T-helper 2 cell treated with Interferon-gamma antibody and Interleukin-4, amounts not matched to agents 100 ng/mL and 5 ng/mL, for 36 hours (primary cell): ENCODE results near the gene FAR1. TPM values are rescaled to one million over a fixed set of nuclear protein-coding genes. Genes with fewer than 3 reads are reported as not detected.
"Not testable (repeated sequence)": the region's sequence is repeated elsewhere in the genome, so short reads cannot be mapped to it uniquely, and the experiment has no call there.

ENCODE experiments used
- intact Hi-C: fragments of 100-400 bp; cut with micrococcal nuclease; formaldehyde crosslinking; loops from one replicate; pipeline ENCODE4 v1.15.1; 2023
- total RNA-seq: library from RNA; stranded (reverse); gene quantifications from 2 replicates; pipeline ENCODE4 v1.2.3, GENCODE V29; 2022

Gene FAR1
- total RNA-seq: 61.1 and 65.4 TPM in 2 replicates

GRCh38 chr11:13668102-13668956 lies at the start of gene FAR1:
Gene FAR1 (plus strand): TSS chr11:13668668. CDS start chr11:13694766, 26,098 bp downstream.
- intact Hi-C loops: loop anchor here (1.0 to 10.0 kb wide), 6 partner anchors 201 to 1236 kb away; partner anchors contain the start of genes BMAL1 and BTBD10

DNA sequence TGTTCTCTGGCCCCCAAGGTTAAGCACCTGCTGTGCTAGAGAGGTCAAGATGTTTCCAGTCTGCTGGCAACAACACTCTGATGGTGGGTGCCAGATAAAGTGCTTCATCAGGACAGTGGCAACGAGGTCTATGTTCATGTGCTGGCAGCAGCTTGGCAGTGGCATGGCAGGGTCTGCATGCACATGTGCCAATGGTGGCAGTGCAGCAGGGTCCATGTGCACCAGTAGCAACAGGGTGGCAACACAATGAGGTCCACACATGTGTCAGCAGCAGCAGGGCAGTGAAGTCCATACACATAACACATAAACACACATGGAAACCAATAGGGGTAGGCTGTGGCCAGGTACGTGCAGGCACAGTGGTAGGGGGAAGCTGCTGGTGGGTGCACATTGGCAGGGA lies 48.4 kb upstream of the FAR1 start:
- intact Hi-C loops: no loop called here

DNA sequence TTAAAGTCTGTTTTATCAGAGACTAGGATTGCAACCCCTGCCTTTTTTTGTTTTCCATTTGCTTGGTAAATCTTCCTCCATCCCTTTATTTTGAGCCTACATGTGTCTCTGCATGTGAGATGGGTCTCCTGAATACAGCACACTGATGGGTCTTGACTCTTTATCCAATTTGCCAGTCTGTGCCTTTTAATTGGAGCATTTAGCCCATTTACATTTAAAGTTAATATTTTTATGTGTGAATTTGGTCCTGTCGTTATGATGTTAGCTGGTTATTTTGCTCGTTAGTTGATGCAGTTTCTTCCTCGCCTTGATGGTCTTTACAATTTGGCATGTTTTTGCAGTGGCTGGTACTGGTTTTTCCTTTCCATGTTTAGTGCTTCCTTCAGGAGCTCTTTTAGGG lies 41.6 kb upstream of the FAR1 start:
- intact Hi-C loops: not testable (repeated sequence)

- intact Hi-C loops: not testable (repeated sequence)
These were observed 39.8 kb upstream of the FAR1 start for GRCh38 chr11:13628634-13629033.

GRCh38 chr11:13629779-13630178 lies 38.7 kb upstream of the FAR1 start:
- intact Hi-C loops: no loop called here

DNA sequence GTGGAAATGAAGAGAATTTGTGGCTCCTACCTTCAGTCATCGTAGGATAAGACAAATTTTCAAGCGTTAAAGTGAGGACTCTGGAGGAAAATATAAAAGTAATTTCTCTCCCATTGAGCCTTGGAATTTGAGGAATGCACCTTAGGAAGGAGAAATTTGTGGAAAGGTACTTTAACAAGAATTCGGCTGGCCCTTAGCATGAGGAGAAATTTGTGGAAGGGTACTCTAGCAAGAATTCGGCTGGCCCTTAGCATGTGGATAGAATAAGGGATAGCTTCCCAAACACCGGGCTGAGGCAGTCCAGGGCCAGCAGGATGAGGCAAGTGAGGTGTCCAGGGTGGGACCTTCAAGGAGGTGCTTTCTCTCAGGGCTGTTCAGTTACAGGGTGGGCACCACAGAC lies 33.2 kb upstream of the FAR1 start:
- intact Hi-C loops: no loop called here

DNA sequence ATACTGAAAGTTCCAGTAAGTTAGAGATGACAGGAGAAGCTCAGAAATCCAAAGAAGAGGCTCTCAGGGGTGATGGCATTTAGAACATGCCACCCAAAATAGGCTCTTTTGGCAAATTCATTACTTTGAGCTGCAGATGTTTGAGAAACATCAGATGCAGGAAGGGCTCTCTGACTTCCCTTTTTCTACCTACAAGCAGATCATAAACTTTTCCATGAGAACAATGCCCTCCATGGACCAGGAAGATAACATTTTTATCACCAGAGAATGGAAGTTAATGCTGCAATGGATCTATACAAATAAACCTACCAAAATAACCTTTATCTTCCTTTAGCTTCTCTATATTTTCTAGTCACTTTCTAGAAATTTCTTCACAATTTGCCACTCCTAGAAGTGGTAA lies 32.7 kb upstream of the FAR1 start:
- intact Hi-C loops: no loop called here

GRCh38 chr11:13637125-13638069 lies 31.1 kb upstream of the FAR1 start:
- intact Hi-C loops: no loop called here

DNA sequence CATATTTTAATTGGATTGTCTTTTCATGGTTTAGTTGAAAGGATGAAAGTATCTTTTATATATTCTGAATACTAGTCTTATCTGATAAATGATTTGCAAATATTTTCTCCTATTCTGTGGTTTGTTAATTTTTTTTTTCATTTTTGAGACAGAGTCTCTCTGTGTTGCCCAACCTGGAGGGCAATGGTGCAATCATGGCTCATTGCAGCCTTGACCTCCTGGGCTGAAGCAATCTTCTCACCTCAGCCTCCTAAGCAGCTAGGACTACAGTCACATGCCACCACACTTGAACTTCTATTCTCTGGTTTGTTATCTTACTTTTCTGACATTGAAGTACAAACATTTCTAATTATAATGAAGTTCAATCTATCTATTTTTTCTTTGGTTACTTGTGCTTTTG lies 30.0 kb upstream of the FAR1 start:
- intact Hi-C loops: no loop called here

DNA sequence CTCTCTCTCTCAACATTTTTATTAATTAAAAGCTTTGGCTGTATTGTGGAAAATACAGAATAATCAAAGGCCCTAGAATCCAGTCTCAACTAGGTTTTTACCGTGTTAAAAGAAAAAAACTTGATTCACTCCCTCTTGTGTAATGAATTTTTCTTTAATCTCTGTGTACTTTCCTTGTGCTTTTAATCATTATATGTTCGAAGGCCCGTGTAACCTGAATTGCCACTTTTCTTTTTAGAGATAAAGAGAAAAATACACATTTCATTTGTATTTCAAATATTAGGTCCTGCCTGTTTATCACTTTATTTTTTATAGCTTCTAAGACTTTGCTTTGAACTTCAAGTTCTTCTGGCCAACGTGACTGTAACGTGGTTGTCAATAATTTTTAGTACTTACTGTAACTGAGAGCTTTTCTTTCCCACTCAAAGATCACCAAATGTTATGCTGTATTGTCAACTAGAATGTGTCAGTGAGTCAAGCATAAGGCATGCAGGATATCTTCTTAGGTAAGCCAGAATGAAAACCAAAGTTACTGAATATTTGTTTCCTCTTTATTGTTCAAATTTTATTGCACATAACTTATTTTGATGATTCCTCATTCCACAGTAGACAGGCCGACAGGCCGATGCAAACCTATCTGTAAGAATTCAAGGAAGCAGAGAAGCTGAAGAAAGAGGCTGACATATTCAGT lies 23.3 kb upstream of the FAR1 start:
- intact Hi-C loops: no loop called here

GRCh38 chr11:13647391-13647790 lies 21.1 kb upstream of the FAR1 start:
- intact Hi-C loops: no loop called here

- intact Hi-C loops: no loop called here
These were observed 18.8 kb upstream of the FAR1 start for GRCh38 chr11:13649619-13650018.

- intact Hi-C loops: not testable (repeated sequence)
These were observed 17.0 kb upstream of the FAR1 start for GRCh38 chr11:13651515-13651914.

DNA sequence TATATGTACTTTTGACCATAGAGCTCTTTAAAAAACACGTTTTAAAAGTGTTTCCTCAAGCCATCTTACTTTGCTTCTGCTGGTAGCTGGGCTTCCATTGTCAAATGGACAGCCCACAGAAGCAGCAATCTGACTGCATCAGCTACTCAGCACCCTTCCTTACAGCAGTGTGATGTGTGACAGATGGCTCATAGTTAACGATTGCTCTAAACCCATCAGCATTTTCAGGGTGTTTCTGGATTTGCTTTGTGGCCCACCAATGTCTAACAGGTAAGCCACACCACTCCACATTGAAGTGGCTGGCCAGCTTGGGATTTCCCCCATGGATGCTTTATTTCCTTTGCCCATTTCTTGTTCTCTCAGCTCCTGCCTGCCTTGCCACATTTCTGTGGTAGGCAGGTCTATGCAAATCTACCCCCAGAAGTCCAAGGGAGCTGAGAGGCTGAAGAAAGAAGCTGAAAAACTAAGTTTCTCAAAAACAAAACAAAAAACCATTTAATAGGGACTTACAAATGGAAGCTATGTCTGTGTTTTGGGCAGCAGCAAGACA lies 7.3 kb upstream of the FAR1 start:
- intact Hi-C loops: loop anchor here (10.0 kb wide), 3 partner anchors 264 to 1244 kb away; no protein-coding TSS in a partner anchor

DNA sequence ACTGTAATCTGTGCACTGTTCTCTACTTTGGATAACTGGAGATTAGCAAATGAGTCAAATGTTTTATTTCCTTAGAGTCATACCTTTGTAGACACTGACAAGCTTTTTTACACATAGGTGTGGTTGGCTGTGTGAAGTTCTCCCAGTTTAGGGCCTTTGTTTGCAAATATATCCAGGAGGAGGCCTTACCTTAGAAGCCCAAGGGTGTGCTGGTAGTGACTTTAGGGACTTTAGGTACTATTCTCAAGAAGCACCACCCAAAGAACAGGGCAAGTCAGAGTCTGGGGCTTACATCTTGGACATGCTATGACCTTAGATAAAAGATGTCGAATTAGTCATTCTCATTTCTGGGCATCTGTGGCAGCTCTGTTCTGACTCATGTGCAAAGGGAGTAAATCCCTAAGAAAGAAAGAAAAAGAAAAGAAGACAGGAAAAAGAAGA lies 4.8 kb upstream of the FAR1 start:
- intact Hi-C loops: loop anchor here (10.0 kb wide), 3 partner anchors 261 to 1241 kb away; no protein-coding TSS in a partner anchor

GRCh38 chr11:13664351-13664750 lies 4.1 kb upstream of the FAR1 start:
- intact Hi-C loops: loop anchor here (10.0 kb wide), 3 partner anchors 260 to 1240 kb away; no protein-coding TSS in a partner anchor

DNA sequence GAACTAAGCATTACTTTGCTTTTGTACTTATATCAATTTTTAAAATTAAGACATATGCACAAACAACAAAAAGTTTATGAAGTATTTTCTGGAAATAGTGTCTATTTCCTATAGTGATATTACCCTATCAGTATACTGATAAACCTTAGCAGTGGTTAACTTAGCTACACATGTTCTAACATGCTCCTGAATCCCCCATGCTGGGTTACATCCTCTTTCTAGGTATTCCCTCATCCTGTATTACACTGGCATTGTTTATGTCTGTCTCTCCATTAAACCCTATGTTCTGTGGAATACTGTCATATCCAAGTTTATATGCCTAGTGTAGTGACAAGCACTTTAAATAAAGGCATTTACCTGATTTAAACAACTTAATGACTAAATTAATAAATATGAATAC lies 1.8 kb upstream of the FAR1 start:
- intact Hi-C loops: loop anchor here (5.0 to 10.0 kb wide), 4 partner anchors 258 to 1238 kb away; partner anchors contain the start of gene BMAL1

- intact Hi-C loops: loop anchor here (5.0 to 10.0 kb wide), 4 partner anchors 258 to 1238 kb away; partner anchors contain the start of gene BMAL1
These were observed 1.2 kb upstream of the FAR1 start for GRCh38 chr11:13667245-13667644.

DNA sequence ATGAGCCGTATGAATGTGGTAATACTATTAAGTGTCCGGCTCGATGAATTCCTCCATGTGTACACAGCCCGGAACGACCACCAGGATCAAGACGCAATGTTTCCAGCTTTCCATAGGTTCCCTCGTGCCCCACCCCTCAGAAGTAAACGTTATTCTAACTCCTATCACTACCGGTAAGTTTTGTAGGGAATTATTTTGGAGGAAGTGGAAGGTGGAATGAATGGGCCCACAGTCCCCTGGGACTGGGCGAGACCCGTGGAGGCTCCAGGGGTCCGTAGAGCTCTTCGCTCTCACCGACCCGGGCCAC lies 720 bp upstream of the FAR1 start:
- intact Hi-C loops: loop anchor here (1.0 to 10.0 kb wide), 6 partner anchors 202 to 1237 kb away; partner anchors contain the start of genes BMAL1 and BTBD10

- intact Hi-C loops: loop anchor here (1.0 to 10.0 kb wide), 6 partner anchors 200 to 1236 kb away; partner anchors contain the start of genes BMAL1 and BTBD10
These were observed 571 bp downstream of the FAR1 start for GRCh38 chr11:13668957-13669521.
